K562 (cell line): Measurements from ENCODE around the gene CPZ. TPM values are rescaled to one million over a fixed set of nuclear protein-coding genes. Genes with fewer than 3 reads are reported as not detected.

ENCODE experiments used
- CHCHD3 ChIP-seq: fragments of 250-450 bp; sonication (Bioruptor Pico); IDR thresholded peaks from 2 replicates; pipeline ENCODE4 v2.1.2; 2022; ENCODE audit warnings: mild to moderate bottlenecking
- FOSL1 ChIP-seq: fragments of 200-800 bp; sonication (Bioruptor generic); conservative IDR thresholded peaks from 2 replicates; pipeline ENCODE4 v1.6.1; 2016; ENCODE audit warnings: missing genetic modification characterization, missing compliant biosample characterization
- NR3C1 ChIP-seq: sonication (generic); formaldehyde crosslinking; IDR thresholded peaks from 2 replicates; pipeline ENCODE4 v1.8.1; 2022; ENCODE audit warnings: missing genetic modification reagents
- polyA plus RNA-seq, 8 experiments: library from polyadenylated mRNA; depleted of rRNA in 4 of 8; stranded (reverse) in 5 of 8; unstranded in 3 of 8; fragments of >200 nt; fragmentation: Nextera tagmentation in 2 of 8; fragmentation: Illumina TruSeq in 1 of 8; extraction: Ambion mirVana in 2 of 8; extraction: Trizol in 1 of 8; gene quantifications; 2 replicates each; pipeline versions ENCODE4 v1.2.1 to v1.2.3, GENCODE V29; 2011 to 2014; ENCODE audit warnings: inconsistent platforms in 1 of 8, missing spikeins in 1 of 8
- total RNA-seq, 7 experiments: library from RNA; depleted of rRNA in 6 of 7; stranded (reverse); fragments of >200 nt in 6 of 7; fragmentation: Illumina TruSeq in 2 of 7; extraction: Trizol in 2 of 7; gene quantifications; 2 replicates each; pipeline versions ENCODE4 v1.2.1 to v1.2.3, GENCODE V29; 2011 to 2021; ENCODE audit warnings: low replicate concordance in 1 of 7
- TF ChIP-seq, protein P1 (sequence below): fragments of 250-450 bp; sonication (Bioruptor Pico); IDR thresholded peaks from 2 replicates; pipeline ENCODE4 v1.5.0; 2021; ENCODE audit warnings: mild to moderate bottlenecking, moderate library complexity
- TF ChIP-seq, protein P2 (sequence below): fragments of 250-450 bp; sonication (Bioruptor Pico); IDR thresholded peaks from 2 replicates; pipeline ENCODE4 v1.8.0; 2021; ENCODE audit warnings: borderline replicate concordance, mild to moderate bottlenecking, moderate library complexity; ENCODE audit not compliant: poor library complexity, severe bottlenecking
- TF ChIP-seq, protein P3 (sequence below): fragments of 200-800 bp; sonication (Bioruptor generic); IDR thresholded peaks from 2 replicates; pipeline ENCODE4 v1.6.1; 2016; ENCODE audit warnings: missing genetic modification characterization, missing compliant biosample characterization

The CPZ gene
- total and polyA plus RNA-seq, 9 of the 15 experiments (the other 6 are each of a cell fraction or from before 2014, with no cell fraction given) = 0.06 to 2.2 (median 1.2) TPM; not detected in 1

DNA sequence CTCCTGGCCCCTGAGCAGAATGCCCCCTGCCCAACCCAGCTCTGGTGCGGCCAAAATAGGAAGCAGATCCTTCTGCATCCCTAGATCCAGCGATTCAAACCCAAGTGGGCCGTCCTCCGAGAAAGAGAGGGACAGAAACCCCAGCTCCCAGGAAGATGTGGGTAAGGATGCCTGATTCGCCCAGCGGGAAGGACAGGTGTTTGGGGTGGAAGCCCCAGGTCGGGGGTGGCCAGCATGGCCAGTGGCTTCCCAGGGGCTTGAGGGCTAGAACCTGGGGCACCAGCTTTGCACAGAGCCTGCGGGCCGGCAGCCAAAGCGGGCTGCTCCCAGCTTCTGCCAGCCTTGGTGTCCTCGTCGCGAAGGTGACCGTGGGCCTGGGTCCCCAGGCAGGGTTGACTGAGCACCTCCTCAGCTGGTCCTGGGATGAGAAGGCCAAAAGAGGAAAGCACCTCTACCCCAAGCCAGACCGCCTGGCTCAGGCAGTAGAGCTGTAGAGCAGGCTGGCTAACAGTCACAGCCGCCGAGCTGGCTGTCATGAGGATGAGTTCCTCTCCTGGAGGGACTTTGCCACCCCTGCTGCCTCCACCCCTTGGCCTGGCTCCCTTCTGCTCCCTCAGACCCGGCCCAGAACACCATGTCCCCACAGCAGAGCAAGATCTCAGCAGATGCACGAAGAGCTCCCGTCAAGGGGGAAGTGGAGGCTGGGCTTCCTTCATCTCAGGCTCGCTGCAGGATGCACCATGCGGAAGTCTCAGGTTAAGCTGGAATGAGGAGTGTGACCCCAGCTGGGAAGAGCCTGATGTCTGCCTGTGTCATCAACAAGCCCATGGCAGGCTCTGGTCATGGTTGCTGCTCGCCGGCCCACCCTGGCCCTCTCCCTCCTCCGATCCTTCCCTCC is 59.9 kb downstream of the CPZ start (continued):
- TF ChIP-seq, protein P1, sequence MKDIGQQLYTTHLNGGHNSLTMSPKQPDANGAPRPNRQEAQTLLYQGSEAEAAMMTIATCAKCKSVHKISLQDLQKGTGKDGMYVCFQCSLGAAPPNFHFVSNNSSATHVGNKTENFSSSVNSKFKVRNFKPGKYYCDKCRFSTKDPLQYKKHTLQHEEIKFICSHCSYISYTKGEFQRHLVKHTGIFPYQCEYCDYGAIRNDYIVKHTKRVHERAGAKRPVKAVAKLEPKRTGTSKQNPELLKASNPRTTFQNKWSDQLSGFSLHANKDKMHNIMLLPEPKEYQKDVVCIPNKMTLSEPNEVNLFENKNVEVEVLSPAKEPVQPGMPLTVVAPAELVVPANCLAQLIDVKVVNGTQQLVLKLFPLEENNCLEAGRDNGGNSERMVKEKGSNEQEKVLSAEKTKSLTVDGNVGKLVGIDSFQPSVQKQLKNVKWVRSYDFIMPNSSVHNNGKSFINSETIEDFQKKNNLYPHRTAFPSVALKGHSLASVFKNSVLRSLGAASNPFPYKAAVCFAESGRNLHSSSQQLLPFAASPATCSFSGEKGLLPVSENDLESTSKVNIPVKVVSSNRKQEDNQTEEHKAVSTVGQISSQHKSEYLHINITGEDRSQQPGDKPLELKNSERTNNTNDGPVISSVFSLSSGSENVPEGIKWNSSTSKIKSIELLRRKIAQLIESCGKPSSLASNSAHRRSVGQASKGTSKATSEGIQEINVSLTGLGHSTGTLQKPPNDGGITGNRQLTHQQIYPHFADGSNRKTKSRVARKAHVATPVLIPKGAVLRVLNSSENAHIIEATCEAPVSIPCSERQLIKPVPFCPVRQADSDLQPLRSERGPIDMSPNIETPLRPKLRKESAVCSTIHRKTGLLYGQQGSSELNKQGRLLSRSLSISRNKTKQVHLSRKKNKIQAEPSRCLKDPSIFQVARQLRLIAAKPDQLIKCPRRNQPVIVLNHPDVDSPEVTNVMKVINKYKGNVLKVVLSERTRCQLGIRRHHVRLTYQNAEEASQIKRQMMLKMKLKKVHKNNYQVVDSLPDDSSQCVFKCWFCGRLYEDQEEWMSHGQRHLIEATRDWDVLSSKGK (CRISPR knock-in tag) = no peak
- TF ChIP-seq, protein P2, sequence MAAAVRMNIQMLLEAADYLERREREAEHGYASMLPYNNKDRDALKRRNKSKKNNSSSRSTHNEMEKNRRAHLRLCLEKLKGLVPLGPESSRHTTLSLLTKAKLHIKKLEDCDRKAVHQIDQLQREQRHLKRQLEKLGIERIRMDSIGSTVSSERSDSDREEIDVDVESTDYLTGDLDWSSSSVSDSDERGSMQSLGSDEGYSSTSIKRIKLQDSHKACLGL (CRISPR knock-in tag) = no peak
- TF ChIP-seq, protein P3, sequence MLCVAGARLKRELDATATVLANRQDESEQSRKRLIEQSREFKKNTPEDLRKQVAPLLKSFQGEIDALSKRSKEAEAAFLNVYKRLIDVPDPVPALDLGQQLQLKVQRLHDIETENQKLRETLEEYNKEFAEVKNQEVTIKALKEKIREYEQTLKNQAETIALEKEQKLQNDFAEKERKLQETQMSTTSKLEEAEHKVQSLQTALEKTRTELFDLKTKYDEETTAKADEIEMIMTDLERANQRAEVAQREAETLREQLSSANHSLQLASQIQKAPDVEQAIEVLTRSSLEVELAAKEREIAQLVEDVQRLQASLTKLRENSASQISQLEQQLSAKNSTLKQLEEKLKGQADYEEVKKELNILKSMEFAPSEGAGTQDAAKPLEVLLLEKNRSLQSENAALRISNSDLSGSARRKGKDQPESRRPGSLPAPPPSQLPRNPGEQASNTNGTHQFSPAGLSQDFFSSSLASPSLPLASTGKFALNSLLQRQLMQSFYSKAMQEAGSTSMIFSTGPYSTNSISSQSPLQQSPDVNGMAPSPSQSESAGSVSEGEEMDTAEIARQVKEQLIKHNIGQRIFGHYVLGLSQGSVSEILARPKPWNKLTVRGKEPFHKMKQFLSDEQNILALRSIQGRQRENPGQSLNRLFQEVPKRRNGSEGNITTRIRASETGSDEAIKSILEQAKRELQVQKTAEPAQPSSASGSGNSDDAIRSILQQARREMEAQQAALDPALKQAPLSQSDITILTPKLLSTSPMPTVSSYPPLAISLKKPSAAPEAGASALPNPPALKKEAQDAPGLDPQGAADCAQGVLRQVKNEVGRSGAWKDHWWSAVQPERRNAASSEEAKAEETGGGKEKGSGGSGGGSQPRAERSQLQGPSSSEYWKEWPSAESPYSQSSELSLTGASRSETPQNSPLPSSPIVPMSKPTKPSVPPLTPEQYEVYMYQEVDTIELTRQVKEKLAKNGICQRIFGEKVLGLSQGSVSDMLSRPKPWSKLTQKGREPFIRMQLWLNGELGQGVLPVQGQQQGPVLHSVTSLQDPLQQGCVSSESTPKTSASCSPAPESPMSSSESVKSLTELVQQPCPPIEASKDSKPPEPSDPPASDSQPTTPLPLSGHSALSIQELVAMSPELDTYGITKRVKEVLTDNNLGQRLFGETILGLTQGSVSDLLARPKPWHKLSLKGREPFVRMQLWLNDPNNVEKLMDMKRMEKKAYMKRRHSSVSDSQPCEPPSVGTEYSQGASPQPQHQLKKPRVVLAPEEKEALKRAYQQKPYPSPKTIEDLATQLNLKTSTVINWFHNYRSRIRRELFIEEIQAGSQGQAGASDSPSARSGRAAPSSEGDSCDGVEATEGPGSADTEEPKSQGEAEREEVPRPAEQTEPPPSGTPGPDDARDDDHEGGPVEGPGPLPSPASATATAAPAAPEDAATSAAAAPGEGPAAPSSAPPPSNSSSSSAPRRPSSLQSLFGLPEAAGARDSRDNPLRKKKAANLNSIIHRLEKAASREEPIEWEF = no peak
- TF ChIP-seq CHCHD3 (no peak), FOSL1 (no peak), NR3C1 (CRISPR knock-in tag) (no peak)
